Measurements from ENCODE around the gene KRT86. TPM values are rescaled to one million over a fixed set of nuclear protein-coding genes. Genes with fewer than 3 reads are reported as not detected.
A peak's percentile ranks its signal among the peaks of the same experiment; 100 is the strongest.

Gene KRT86
- total RNA-seq, 4 donors from 2014 or later = not detected

GRCh38 chr12:52346593-52346992 is 72.1 kb downstream of the KRT86 start:
- H3K4me1 ChIP-seq = no peaks in the 10 kb centered on the region
- H3K4me3 ChIP-seq = no peak overlapping the region
- no peak overlapping the region for H3K27ac ChIP-seq
- no peaks in the 10 kb centered on the region for H3K9me3 ChIP-seq
- DNase-seq = no peak
- H3K36me3 ChIP-seq = no peaks in the 10 kb centered on the region
- H3K27me3 ChIP-seq = no peaks in the 10 kb centered on the region
- no peak for TF ChIP-seq CTCF (IDR thresholded peaks at IDR 0.05)
- no peak for TF ChIP-seq POLR2A (IDR thresholded peaks at IDR 0.05)

GRCh38 chr12:52347016-52347415 is 72.6 kb downstream of the KRT86 start:
- Histone ChIP-seq H3K9me3 (no peaks in the 10 kb centered on the region), H3K27me3 (no peaks in the 10 kb centered on the region), H3K27ac (no peak overlapping the region), H3K36me3 (no peaks in the 10 kb centered on the region), H3K4me1 (no peaks in the 10 kb centered on the region), H3K4me3 (no peak overlapping the region)
- DNase-seq = no peak
- no peak for TF ChIP-seq CTCF (IDR thresholded peaks at IDR 0.05)
- no peak for TF ChIP-seq POLR2A (IDR thresholded peaks at IDR 0.05)

- H3K9me3 ChIP-seq = no peaks in the 10 kb centered on the region
- no peaks in the 10 kb centered on the region for H3K4me1 ChIP-seq
- no peak for DNase-seq
- TF ChIP-seq POLR2A (IDR thresholded peaks at IDR 0.05) = no peak
- no peak for TF ChIP-seq CTCF (IDR thresholded peaks at IDR 0.05)
- no peak overlapping the region for H3K27ac ChIP-seq
- no peaks in the 10 kb centered on the region for H3K36me3 ChIP-seq
- no peak overlapping the region for H3K4me3 ChIP-seq
- H3K27me3 ChIP-seq = no peaks in the 10 kb centered on the region
Measured at GRCh38 chr12:52347551-52348510, 73.4 kb downstream of the KRT86 start.

GRCh38 chr12:52349196-52349595 is 74.8 kb downstream of the KRT86 start:
- no peak for DNase-seq
- Histone ChIP-seq H3K36me3 (no peaks in the 10 kb centered on the region), H3K4me1 (no peaks in the 10 kb centered on the region), H3K4me3 (no peak overlapping the region), H3K9me3 (no peaks in the 10 kb centered on the region), H3K27me3 (no peaks in the 10 kb centered on the region), H3K27ac (no peak overlapping the region)
- no peak for TF ChIP-seq CTCF (IDR thresholded peaks at IDR 0.05)
- no peak for TF ChIP-seq POLR2A (IDR thresholded peaks at IDR 0.05)

- no peaks in the 10 kb centered on the region for H3K9me3 ChIP-seq
- no peak overlapping the region for H3K27ac ChIP-seq
- DNase-seq = peak in 1 of 3 donors; percentile 32
- H3K27me3 ChIP-seq = no peaks in the 10 kb centered on the region
- H3K4me3 ChIP-seq = no peak overlapping the region
- TF ChIP-seq CTCF (IDR thresholded peaks at IDR 0.05) (no peak), POLR2A (IDR thresholded peaks at IDR 0.05) (no peak)
- no peaks in the 10 kb centered on the region for H3K4me1 ChIP-seq
- no peaks in the 10 kb centered on the region for H3K36me3 ChIP-seq
Measured at GRCh38 chr12:52350021-52350620, 75.7 kb downstream of the KRT86 start.

All from Peyer's patch (tissue), 4 donors.